Measurements from ENCODE around the gene DDHD1.

DDHD1 gene

GRCh38 chr14:53113989-53114388 lies 39.1 kb downstream of the DDHD1 start:
- TF ChIP-seq ZFX (IDR thresholded peaks at IDR 0.05), result no peak
- H3K27ac ChIP-seq, result no peak overlapping the region

- TF ChIP-seq ZFX (IDR thresholded peaks at IDR 0.05) (no peak), CTCF (conservative IDR thresholded peaks at IDR 0.05) (no peak)
- no peak overlapping the region for H3K27ac ChIP-seq
Measured at GRCh38 chr14:53110096-53110495, 43.0 kb downstream of the DDHD1 start.

GRCh38 chr14:53109105-53110041 lies 43.8 kb downstream of the DDHD1 start:
- H3K27ac ChIP-seq, result no peak overlapping the region
- TF ChIP-seq ZFX (IDR thresholded peaks at IDR 0.05) (no peak), CTCF (conservative IDR thresholded peaks at IDR 0.05) (no peak)

GRCh38 chr14:53108292-53109104 lies 44.6 kb downstream of the DDHD1 start:
- H3K27ac ChIP-seq, result no peak overlapping the region
- TF ChIP-seq CTCF (conservative IDR thresholded peaks at IDR 0.05), result no peak

- TF ChIP-seq ZFX (IDR thresholded peaks at IDR 0.05) (no peak), CTCF (conservative IDR thresholded peaks at IDR 0.05) (no peak)
- H3K27ac ChIP-seq, result no peak overlapping the region
Measured at GRCh38 chr14:53106768-53107167, 46.4 kb downstream of the DDHD1 start.

GRCh38 chr14:53103636-53104340 lies 49.3 kb downstream of the DDHD1 start:
- no peak overlapping the region for H3K27ac ChIP-seq
- TF ChIP-seq ZFX (IDR thresholded peaks at IDR 0.05), result no peak
- TF ChIP-seq CTCF (conservative IDR thresholded peaks at IDR 0.05), result no peak

GRCh38 chr14:53093206-53093605 lies 59.9 kb downstream of the DDHD1 start:
- no peak for TF ChIP-seq ZFX (IDR thresholded peaks at IDR 0.05)
- TF ChIP-seq CTCF (conservative IDR thresholded peaks at IDR 0.05), result no peak
- no peak overlapping the region for H3K27ac ChIP-seq
